Activated CD4-positive, alpha-beta T cell treated with anti-CD3 and anti-CD28 coated beads, Interleukin-2, amount 50 U/mL, for 48 hours (primary cell): Measurements from ENCODE around the gene MX2.
"Not testable (repeated sequence)": the region's sequence is repeated elsewhere in the genome, so short reads cannot be mapped to it uniquely, and the experiment has no call there.

Experiments used
- DNase-seq, 2 experiments: peaks; one replicate each; pipeline ENCODE4 v3.0.0-alpha.2; 2020

The MX2 gene

DNA sequence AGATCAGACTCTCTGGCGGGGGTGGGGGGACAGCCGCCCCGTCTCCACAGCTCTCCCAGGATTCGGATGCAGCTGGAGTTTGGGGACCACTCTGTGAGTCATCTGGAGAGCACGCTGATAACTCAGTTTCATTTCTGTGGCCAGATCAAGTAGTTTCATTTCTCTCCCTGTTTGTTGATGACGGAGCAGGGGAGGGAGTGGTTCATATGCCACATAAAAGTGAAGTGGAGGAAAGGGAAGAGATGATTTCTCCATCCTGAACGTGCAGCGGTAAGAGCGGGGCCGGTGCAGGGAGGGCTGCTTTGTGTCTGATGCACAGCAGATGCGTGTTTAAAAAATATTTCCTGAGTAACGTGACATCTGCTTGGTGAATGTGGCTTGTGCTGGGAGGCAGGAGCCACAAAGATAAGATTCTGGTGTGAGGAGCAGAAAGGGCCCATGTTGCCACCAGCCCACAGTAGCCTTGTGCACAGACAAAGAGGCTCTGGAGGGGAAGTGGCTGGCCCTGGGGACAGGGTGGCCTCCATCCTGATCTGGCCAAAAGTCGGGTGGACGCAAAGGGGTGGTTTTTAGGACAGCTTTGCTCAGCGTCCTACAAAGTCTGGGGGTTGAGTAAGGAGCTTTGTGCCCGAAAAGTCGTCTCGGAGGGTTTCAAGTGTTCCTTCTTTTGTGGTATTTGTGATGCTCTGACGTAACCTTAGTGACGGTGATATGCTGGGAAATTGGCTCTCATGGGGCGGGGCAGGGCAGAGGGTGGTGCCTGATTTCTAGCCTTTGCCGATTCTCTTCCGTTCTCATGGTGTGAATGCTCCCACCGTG lies at the start of gene MX2:
MX2 (plus strand) TSS at position 242 of the 819 bp plus-strand sequence. CDS start 14,880 bp downstream, outside the sequence.
- peak; percentile 66 to 78 for DNase-seq

- DNase-seq = not testable (repeated sequence)
These were observed 48.3 kb upstream of the MX2 start for GRCh38 chr21:41313285-41314164.

- DNase-seq = no peak
These were observed 46.1 kb upstream of the MX2 start for GRCh38 chr21:41315726-41316125.

DNA sequence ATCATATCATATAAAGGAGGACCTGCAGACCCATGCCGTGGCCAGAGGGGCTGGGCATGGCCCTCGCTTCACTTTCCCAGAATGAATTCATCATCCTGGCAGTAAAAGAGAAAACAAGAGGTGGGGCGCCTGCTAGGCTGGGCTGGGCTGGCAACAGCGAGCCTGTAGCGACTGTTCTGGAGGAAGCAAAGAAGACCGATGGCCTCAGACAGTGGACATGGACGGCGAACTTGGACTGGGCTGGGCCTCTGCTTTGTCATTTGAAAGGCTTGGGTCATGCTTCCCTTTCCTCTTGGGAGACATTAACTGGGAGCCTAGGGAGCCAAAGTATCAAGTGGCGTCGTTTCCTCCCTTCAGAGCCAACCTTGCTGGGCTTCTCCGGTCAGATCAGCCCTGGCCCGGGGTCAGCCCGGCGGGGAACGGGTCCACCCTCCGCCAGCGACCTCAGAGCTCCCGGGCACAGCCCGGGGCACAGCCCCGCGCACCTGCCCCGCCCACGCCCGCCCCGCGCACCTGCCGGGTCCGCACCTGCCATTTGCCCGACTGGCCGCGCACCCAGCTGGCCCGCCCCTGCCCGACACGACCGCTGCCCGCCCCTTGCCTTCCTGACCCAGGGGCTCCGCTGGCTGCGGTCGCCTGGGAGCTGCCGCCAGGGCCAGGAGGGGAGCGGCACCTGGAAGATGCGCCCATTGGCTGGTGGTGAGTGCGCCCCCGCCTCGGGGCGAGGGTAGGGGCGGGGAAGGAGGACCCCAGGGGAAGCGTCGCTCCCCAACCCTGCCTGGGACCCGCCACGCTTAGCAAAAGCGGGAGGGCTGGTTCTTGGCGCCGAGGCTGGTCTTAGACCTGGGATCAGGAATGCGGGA lies 45.4 kb upstream of the MX2 start, which contains the start of gene FAM3B:
FAM3B (plus strand) TSS at position 602 of the 863 bp plus-strand sequence; CDS start at position 681, 79 bp downstream.
- DNase-seq = no peak

DNA sequence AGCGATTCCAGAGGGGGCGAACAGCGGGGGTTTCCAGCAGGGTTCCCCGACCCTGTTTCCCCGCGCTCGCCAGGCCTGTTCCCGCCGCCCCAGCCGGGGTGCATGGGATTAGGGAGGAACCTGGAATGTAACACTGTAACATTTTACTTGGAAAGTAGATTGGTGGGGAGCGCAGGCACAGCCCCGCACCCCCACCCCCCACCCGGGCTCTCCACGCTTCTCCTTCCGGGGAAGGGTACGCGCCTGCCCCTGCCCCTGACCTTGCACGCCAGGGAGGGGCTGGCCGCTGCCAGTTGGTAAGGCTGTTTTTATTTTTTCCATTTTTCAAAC lies 44.8 kb upstream of the MX2 start:
- no peak for DNase-seq

- no peak for DNase-seq
These were observed 44.4 kb upstream of the MX2 start for GRCh38 chr21:41317458-41317857.

DNA sequence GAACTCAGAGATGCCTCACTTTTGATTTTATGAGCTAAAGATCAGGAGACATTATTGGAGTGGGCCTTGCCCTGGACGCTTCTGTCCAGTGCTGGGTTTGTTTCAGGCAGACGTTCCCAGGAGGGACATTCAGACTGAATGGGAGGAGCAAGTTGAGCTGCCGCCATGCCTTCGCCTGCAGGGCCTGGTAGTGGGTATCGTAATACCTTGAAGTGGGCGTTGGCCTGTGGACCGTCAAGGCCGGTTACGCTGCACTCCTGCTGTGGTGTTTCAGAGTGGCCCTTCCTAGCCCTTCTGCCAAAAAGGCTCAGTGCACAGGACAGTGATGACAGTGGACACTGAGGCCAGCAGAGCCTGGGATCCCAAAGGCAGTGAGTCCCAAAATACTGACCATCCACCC lies 43.6 kb upstream of the MX2 start:
- DNase-seq = no peak

GRCh38 chr21:41319273-41319672 lies 42.6 kb upstream of the MX2 start:
- DNase-seq = no peak

DNA sequence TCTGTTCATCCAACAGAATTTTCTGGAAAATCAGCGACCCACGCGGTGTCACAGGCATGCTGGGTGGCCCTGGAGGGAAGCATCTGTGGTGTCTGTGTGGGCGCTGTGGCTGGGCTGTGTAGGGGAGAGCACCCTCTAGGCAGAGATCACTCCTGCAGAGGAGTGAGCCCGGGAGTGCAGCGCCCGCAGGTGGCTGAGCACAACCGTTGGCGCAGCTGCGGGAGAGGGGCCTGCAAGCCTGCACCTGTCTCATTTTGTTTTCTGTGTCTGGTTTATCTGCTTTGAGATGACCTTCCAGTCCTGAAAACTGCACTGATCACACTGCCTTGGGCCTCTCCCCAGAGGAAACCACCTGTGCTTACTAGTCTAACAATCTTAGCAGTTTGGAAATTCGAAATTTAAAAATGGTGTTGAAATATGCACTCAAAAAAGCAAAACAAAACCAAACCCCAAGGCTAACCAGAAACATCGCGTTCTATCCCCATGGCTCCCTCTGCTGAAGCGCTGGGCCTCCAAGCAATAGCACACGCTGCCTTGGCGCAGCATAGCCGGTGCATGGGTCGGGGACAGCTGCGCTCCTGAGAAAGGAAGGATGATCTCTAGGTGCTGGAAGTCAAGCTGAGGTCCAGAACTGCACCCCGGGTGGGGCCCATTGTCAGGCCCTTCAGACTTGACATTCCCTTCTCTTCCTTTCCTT lies 40.5 kb upstream of the MX2 start:
- no peak for DNase-seq

- DNase-seq = no peak
These were observed 39.8 kb upstream of the MX2 start for GRCh38 chr21:41321908-41322495.

DNA sequence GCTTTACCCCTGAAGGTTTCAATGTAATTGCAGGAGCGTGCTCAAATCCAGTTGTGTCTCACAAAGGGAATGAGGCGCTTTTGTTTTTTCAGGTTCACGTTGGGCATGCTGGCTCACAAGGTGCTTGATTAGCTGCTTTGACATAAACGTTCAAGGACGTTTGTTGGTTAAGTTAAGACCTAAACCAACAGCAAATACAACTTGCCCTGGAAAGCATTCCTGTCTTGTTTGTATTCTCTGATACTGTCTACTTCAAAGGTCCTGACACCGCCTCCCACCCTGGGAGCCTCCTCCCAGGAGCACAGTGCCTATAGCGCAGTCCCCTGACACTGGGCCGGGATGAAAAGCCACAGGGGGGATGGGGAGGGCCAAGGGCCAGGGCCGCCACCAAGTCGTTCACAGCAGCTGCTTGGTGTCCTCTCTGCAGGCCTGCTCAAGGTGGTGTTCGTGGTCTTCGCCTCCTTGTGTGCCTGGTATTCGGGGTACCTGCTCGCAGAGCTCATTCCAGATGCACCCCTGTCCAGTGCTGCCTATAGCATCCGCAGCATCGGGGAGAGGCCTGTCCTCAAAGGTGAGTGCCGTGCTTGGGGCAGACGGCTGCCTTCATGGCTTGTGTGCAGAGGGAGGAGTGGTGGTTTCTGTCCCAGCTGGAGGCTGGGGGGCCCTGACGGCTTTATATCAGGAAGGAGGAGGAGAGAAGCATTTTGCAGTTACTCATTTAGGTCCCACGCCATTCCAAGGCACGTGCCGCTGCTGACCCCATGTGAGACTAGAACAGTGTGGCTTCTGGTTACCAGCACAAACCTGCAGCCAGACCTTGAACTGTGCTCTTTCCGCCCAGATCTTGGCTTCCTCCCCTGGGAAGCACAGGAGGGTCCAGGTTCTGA lies 39.1 kb upstream of the MX2 start:
- no peak for DNase-seq

DNA sequence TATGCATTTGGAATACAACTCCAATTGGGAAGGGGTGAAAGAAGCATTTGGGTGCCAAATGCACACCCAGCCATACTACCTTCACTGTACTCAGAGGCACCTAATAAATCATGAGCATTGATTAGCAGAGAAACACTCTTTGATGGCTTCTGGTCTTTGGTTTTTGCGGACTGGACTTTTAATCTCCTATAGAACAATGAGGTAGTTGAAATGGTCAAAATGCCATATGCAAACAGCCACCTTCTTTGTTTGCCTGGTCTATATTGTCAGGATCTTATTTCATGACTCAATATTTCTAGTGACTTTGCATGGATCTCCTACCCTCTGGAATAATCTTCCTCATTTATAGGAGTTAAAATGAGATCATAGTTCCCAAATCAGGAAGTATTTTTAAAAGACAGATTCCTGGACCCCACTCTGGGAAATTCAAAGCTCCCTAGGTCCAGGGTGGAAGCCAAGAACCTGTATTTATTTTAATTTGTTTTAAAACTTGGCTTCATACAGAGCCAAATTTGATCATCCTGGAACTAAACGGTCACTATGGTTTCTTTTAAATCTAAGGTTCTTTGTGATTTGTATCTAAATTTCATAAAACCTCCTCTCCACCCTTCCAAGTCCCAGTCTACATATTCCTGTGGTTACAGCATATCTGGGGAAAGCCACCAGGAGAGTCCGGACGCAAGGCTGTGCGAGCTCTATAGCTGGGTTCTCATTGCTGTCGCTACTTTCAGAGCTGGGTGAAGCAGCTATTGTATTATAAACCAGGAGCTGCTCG lies 36.5 kb upstream of the MX2 start:
- DNase-seq = no peak

DNA sequence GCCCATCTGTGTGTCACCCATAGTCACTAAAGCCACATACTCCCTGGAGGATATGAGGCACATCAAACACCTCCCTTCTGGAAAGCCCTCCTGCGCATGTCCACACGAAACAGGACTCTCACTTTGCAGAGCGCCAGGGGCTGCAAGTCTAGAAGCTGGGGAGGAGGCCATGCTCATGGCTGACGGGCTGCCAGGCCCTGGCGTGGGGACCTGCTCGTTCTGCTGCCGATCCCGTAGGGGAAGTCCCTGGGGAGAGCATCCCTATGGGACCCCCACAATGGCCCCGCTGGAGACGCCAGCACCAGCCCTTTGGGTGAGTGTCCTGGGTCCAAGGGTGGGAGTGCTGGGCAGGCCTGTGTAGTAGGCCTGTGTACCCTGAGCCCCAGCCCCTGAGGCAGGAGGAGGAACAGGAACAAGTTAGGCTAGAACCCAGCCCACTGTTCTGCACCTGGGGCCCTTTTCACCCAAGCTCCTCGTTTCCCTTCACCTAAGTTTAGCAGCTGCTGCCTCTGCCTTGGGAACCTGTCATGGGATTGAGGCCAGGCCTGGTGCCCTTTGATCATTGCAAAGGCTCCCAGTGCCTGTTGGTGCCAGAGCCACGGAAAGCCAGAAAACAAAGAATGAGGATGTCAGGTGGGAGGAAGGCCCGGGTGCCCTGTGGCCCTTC lies 35.3 kb upstream of the MX2 start:
- no peak for DNase-seq

DNA sequence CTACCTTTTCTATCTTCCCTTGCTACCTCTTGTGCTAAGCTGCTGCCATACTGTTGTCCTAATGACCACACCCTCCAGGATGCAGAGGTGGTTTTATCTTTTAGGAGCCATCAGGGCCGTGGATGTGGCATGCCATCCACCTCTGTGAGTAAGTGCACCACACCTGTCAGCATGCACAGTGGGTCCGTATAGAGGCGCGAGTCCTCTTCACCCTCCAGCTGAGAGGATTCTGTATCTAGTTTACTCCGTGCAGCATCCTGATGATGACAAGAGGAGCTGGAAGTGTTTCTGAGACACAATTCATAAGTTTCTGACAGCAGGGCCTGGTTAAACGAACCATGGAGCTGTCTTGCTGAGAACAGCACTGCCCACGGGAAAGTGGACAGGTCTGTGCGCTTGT lies 34.1 kb upstream of the MX2 start:
- no peak for DNase-seq

DNA sequence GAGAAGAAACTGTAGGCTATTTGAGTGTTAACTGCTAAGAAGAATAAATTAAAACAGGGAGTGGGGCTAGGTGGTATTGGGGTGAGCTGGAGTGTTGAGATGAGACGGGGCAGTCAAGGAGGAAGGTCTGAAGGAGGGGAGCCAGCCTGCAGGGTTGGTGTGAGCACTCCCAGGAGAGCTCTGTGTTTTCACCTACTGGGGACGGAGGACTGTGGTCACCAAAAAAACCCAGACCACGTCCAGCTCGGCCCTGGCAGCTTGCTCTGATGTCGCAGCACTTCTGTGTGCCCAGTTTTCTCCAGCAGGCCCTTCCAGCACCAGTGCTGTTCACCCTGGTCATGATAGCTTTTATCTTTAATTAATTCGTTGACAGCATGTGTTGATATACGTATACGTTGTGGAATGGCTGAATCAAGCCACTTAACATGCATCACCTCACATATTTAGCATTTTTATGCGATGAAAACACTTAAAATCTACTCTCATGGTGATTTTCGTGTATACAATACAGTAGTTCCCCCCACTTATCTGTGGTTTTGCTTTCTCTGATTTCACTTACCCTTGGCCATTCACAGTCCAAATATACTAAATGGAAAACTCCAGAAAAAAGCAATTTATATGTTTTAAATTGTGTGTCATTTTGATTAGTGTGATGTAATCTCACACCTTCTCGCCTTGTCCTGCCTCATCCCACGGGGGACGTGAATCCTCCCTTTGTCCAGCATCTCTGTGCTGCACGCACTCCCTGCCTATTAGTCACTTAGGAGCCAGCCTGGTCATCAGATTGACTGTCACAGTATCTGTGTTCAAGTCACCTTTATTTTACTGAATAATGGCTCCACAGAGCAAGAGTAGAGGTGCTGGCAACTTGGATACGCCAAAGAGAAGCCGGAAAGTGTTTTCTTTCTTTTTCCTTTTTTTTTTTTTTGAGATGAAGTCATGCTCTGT lies 32.9 kb upstream of the MX2 start:
- no peak for DNase-seq

- no peak for DNase-seq
These were observed 28.1 kb upstream of the MX2 start for GRCh38 chr21:41333752-41334151.

- DNase-seq = no peak
These were observed 24.3 kb upstream of the MX2 start for GRCh38 chr21:41337515-41337914.

DNA sequence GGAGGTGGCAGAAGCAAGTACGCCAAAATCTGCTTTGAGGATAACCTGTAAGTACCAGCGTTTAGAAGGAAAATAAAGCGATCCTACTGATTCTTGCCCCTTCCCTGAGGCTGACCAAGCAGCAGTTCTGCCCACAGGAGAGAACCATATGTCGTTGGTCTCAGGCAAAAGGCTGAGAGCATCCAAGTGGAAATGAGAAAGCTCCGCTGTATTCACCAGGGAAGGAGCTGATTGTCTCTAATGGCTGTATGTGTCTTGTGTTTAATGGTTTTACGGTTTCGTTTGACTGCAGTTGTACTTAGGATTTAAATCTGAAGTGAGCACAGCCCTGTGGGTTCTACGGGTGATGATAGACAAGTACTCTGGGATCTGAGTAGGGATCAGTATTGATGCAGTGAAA lies 23.4 kb upstream of the MX2 start:
- DNase-seq = no peak
